ENCODE results near the gene OR10J5.

DNA sequence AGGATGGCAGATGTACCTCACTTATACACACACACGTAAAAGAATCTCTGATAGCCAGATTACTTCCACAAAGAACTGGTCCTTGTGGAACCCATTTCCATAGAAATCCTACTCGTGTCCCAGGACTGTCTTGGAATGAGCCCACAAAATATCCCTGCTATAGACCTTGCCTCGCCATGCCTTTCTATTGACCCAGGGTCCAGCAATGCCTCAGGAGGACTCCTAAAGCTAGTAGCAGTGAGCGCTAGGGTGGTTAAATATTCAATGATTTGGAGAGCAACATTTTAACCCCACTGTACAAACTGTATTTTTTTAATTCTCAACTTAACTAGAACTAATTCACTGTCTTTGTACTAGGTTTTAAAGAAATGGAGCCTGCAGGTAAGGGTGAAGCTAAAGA is 26.9 kb downstream of the OR10J5 start:
- TF ChIP-seq CTCF (IDR thresholded peaks at IDR 0.05) (no peak), POLR2A (IDR thresholded peaks at IDR 0.05) (no peak)
